ENCODE measurements around the gene KIF1A.
"Not testable (repeated sequence)": the region's sequence is repeated elsewhere in the genome, so short reads cannot be mapped to it uniquely, and the experiment has no call there.

KIF1A gene

DNA sequence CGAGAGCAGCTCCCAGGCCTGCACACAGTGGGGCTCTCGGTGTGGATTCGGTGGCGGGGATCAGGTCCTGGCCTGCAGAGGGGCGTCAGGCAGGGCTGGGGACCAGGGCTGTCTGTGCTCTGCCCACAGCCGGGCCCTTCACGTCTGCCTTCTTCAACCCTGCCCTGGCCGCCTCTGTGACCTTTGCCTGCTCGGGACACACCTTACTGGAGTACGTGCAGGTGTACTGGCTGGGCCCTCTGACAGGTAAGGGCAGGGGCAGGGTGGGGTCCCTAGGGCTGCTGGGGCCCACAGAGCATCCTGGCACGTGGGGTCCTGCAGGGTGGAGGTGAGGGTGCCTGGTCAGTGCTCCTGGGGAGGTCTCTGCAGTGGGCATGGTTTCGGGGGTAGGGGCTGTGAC is 125.7 kb downstream of the KIF1A start:
- not testable (repeated sequence) for DNase-seq (ENCODE audit: low read depth); H3K4me3 ChIP-seq (ENCODE audit: low read depth, low read length)

DNA sequence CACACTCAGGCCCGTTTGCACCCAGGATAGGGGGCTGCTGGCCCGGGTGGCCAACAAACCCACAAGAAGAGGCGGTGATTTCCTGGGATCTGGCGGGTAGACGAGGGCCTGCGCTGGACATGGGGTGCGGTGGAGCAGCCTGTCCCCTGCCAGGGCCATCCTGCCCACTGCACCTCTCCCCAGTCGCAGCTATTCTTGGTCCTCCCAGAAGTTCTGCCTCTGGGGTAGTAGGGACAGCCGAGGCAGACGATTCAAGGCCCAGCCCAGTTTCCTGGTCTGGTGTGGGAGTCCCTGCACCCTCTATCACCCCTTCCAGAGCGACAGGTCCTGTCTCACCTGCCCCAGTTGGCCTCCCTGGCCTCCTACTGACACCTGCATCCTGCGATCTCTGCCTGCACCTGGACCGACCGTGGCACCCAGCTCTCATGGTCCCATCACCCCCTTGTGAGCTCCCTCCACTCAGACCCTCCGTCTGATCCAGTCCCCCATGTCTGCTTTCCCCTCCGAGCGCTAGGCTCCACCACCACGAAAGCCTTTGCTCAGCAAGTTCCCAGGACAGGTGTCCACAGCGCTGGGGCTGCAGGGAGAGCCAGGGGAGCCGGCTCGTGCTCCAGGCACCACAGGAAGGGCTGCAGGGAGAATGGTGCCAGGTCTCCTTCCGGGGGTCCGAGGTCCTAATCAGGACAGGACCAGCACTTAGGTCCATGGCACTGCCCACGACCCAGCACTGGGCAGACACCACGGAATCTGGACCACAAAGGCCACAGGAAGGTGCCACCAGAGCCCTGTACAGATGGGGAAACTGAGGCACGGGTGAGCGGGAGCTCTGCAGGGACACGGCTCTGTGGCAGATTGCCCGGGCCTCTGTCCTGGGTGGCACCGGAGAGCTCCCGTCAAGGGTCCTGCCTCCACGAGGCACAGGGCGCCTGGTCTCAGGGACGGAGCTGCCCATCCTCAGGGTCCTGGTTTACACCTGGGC is 127.1 kb downstream of the KIF1A start:
- not testable (repeated sequence) for H3K4me3 ChIP-seq (ENCODE audit: low read depth, low read length); DNase-seq (ENCODE audit: low read depth)

GRCh38 chr2:240691631-240692420 is 128.2 kb downstream of the KIF1A start, which contains the start of gene AQP12A:
AQP12A (plus strand) TSS chr2:240691866; CDS start chr2:240691914, 48 bp downstream.
- H3K4me3 ChIP-seq (ENCODE audit: low read depth, low read length); DNase-seq (ENCODE audit: low read depth): not testable (repeated sequence)

GRCh38 chr2:240691075-240691427 is 129.0 kb downstream of the KIF1A start:
- DNase-seq (ENCODE audit: low read depth); H3K4me3 ChIP-seq (ENCODE audit: low read depth, low read length): not testable (repeated sequence)

DNA sequence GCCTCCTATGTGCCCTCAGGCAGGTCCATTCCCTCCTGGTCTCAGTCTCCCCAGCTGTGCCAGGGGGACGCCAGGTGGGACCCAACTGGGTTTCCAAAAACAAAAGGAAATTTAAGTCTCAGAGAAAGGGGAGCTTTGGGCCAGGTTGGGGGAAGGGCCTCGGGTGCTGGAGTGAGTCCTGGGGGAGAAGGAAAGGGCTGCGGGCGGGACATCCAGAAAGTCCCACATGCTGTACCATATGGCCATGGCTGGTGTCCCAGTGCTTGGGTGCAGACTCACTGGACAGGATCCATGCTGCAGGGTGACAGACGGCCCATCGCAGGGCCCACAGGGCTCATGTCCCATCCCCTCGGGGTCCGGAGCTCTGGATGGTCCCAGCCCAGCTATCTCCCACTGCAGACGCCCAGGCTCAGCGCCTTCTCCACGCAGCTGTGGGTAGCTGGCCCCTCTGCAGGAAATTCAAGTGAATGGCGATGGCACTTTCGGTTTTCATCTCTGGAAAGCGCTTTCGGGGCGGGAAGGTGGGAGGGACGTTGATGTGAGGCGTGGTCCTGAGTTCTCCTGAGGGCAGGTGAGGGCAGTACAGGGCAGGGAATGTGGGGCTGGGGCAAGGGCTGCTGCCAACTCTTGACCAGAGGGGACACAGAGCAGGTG is 129.5 kb downstream of the KIF1A start:
- not testable (repeated sequence) for H3K4me3 ChIP-seq (ENCODE audit: low read depth, low read length); DNase-seq (ENCODE audit: low read depth)

DNA sequence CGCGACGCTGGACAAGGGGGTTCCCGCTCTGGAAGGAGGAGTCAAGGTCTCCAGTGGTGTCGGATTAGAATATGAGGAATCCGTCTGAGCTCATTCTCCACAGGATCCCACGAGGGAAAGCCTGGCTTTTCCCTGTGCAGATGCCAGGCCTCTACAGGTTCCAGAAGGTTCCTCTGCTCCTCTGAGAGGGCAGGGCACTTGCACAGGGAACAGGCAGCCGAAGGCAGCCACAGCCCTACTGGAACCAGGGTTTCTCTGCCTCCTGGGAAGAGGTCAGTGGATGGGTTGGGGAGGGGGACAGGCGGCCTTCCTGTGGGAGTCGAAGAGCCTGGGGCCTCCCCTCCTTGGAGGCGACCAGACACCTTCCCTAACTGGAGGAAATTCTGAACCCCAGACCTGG is 130.0 kb downstream of the KIF1A start:
- H3K4me3 ChIP-seq (ENCODE audit: low read depth, low read length): no peak overlapping the region
- DNase-seq (ENCODE audit: low read depth): no peak

DNA sequence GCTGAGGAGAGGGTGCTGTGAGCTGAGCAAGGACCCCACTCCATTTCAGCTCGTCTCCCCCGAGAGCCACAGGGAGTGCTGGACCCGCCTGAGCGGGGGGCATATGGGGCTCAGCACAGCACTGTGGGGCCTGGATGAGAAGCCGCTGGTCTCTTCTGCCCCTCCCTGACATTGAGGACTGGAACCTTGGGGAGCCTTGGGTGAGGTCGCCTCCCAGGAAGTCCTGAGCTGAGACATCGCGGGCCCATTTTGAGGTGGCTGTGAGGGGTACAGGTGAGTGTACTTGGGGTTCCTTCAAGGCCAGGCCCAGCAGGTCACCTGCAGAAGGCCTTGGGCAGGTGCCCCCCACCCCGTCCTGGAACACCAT is 131.5 kb downstream of the KIF1A start:
- DNase-seq (ENCODE audit: low read depth): no peak
- no peak overlapping the region for H3K4me3 ChIP-seq (ENCODE audit: low read depth, low read length)

DNA sequence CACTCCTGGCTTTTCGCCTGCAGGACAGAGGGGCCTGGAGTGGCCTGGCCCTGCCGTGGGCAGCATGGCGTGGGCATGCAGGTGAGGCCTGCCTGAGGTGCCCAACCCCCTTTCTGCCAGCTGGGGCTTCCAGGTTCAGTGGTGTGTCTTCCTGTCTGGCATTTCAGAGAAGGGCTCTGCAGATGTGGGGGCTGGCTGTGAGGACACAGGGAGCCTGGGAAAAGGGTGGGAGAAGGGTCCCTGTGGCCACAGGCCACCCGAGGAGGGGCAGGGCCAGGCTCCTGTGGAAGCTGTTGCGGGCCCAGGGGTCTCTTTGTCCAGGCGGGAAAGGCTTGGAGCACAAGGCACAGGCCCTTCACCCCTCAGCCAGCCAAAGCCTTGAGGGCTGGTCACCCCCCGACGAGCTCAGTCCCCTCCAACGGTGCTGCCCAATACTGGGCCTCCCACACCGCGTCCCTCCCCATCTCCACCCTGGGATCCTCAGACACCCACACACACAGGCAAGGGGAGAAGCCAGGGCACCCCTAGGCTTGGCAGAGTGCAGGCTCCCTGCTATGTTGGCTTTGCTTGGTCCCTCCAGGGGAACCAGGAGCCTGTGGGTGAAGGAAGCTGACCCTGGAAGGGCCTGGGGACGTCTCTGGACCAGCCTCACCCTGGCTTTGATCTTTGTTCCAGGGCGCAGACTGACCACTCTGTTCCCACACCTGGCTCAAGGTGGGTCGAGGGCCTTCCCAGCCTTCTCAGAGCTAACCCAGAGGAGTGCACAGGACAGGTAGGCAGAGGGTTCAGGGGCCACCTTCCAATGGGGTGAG is 132.1 kb downstream of the KIF1A start:
- H3K4me3 ChIP-seq (ENCODE audit: low read depth, low read length): no peak overlapping the region
- no peak for DNase-seq (ENCODE audit: low read depth)

DNA sequence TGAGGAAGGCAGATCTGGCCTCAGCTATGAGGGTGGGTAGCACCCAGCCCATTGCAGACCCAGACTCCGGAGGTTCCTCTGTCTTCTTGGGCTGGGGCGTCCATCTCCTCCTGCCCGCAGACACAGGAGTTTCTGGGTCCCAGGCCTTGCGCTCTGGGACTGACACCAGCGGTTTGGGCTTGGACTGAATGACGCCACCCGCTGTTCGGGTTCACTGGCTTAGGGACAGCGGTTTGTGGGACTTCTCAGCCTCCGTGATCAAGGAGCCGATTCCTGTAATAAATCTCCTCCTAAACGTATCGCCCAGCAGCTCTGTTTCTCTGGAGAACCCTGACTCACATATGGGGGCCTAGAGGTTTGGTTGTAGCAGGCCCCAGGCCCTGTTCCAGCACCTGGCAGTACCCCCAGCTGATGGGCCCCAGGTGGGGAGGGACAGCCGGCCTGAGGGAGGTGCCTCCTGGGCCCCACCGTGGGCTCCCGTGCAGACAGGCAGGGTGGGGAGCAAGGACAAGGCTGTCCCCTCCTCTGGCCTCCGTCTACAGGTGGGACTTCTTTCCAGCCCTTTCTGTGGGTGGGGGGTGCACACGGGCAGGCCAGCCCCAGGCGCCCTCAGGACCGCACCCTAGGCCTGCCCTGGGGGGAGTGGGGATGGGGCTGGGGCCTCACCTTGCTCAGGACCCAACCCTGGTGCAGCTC is 132.8 kb downstream of the KIF1A start:
- H3K4me3 ChIP-seq (ENCODE audit: low read depth, low read length): no peak overlapping the region
- no peak for DNase-seq (ENCODE audit: low read depth)

DNA sequence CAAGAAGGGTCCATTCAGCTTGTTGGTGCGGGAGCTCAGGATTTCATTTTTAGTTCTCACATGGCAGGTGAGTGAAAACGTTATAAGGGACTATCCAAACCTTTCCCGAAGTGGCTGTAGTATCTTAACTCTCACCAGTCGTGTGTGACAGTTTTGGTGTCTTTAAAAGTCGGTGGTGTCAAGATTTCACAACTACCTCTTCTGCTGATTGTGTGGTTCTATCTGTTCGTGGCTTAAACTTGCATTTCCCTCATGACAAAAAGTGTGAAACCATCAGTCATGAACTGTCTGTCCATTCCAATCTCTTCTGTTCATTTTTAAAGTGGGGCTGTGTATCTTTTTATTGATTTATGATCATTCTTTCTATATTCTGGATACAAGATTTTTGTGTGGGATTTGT is 133.6 kb downstream of the KIF1A start:
- no peak for DNase-seq (ENCODE audit: low read depth)

GRCh38 chr2:240685771-240686371 is 134.1 kb downstream of the KIF1A start:
- no peak overlapping the region for H3K4me3 ChIP-seq (ENCODE audit: low read depth, low read length)
- DNase-seq (ENCODE audit: low read depth): no peak

More for the DNA sequence above, 133.6 kb downstream of the KIF1A start:
- no peak overlapping the region for H3K4me3 ChIP-seq (ENCODE audit: low read depth, low read length)

DNA sequence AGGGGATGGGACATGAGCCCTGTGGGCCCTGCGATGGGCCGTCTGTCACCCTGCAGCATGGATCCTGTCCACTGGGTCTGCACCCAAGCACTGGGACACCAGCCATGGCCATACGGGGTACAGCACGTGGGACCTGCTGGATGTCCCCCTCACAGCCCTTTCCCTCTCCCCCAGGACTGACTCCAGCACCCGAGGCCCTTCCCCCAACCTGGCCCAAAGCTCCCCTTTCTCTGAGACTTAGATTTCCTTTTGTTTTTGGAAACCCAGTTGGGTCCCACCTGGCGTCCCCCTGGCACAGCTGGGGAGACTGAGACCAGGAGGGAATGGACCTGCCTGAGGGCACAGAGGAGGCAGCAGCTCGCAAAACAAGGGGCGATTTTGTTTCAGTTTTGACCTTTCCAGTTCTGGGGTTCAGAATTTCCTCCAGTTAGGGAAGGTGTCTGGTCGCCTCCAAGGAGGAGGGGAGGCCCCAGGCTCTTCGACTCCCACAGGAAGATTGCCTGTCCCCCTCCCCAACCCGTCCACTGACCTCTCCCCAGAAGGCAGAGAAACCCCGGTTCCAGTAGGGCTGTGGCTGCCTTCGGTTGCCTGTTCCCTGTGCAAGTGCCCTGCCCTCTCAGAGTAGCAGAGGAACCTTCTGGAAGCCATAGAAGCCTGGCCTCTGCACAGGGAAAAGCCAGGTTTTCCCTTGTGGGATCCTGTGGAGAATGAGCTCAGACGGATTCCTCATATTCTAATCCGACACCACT is 135.9 kb downstream of the KIF1A start:
- not testable (repeated sequence) for H3K4me3 ChIP-seq (ENCODE audit: low read depth, low read length); DNase-seq (ENCODE audit: low read depth)

DNA sequence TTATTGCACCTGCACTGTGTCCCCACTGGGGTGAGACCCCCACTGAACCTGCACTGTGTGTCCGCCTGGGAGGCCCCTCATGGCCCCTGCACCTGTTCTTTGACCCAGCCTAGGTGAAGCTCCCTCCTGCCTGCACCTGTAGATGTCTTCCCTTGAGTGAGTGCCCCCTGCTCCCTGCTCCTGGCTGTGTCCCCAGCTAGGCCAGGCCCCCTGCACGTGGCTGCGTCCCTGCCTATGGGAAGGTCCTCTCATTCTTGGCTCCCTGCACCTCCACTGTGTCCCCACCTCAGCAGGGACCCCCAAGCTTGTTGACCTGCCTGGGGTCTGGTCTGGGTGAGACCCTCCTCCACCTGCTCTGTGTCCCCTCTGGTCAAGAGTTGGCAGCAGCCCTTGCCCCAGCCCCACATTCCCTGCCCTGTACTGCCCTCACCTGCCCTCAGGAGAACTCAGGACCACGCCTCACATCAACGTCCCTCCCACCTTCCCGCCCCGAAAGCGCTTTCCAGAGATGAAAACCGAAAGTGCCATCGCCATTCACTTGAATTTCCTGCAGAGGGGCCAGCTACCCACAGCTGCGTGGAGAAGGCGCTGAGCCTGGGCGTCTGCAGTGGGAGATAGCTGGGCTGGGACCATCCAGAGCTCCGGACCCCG is 136.6 kb downstream of the KIF1A start:
- not testable (repeated sequence) for H3K4me3 ChIP-seq (ENCODE audit: low read depth, low read length)

DNA sequence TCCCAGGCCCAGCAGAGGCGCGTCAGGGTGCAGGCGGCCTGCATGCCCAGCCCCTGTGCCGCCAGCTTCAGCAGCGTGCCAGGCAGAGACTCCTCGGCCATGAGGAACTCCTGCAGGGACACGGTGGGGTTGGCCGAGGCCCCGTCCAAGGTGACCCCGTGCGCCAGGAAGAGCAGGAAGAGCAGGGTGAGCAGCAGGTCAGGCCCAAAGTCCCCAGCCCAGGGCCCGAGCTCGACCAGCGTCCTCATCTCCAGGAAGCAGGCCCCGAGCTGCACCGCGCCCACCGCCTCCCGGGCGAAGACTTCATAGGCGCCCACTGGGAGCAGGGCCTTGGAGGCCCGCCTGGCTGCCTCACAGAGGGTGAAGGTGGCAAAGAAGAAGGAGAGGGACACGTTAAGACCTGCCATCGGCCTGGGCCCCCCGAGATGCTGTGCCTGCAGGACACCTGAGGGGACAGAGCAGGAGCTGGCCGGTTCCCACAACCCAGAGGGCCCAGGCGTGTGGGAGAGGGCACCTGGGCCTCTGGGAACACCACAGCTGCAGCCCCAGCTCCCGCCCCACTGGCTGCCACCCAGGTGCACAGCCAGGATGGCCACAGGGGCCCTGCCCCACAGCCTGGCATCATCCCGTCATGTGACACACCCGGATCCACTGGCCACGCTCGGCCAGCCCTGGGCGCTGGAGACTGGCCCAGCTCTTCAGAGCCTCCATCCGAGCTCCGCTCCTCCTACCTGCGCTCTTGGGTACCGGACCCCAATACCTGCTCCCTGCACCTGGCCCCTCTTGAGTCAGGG is 137.4 kb downstream of the KIF1A start, which contains the start of gene AQP12B:
Gene AQP12B, minus strand, starts transcription at position 455 of the 794 bp plus-strand sequence. Its CDS starts 48 bp downstream, at position 407.
- not testable (repeated sequence) for DNase-seq (ENCODE audit: low read depth); H3K4me3 ChIP-seq (ENCODE audit: low read depth, low read length)

More for the DNA sequence above, 136.6 kb downstream of the KIF1A start:
- not testable (repeated sequence) for DNase-seq (ENCODE audit: low read depth)

DNA sequence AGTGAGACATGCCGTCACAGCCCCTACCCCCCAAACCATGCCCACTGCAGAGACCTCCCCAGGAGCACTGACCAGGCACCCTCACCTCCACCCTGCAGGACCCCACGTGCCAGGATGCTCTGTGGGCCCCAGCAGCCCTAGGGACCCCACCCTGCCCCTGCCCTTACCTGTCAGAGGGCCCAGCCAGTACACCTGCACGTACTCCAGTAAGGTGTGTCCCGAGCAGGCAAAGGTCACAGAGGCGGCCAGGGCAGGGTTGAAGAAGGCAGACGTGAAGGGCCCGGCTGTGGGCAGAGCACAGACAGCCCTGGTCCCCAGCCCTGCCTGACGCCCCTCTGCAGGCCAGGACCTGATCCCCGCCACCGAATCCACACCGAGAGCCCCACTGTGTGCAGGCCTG is 139.8 kb downstream of the KIF1A start:
- DNase-seq (ENCODE audit: low read depth); H3K4me3 ChIP-seq (ENCODE audit: low read depth, low read length): not testable (repeated sequence)

DNA sequence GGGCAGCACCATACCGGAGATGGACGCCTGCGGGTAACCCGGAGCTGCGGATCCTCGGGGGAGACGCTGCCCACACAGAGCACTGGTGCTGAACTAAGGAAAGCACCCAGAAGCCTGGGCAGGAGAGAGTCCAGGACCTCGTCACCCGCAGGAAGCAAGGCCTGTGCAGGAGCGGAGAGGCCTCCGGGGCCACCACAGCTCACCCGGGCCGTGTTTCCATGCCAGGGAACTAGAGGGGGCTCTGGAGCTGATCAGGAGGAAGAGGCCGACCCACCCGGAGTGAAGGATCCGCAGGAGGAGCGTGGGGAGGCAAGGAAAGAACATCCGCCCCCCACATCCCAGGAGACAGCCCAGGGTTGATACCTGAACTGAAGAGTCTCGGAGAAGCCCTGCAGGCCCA is 141.1 kb downstream of the KIF1A start:
- DNase-seq (ENCODE audit: low read depth); H3K4me3 ChIP-seq (ENCODE audit: low read depth, low read length): not testable (repeated sequence)

Measured in skeletal muscle cell (primary cell).